HL-60 (cell line): ENCODE data around the gene CINP.
"Not testable (repeated sequence)": the region's sequence is repeated elsewhere in the genome, so short reads cannot be mapped to it uniquely, and the experiment has no call there.

Experiments used
- DNase-seq, 2 experiments: peaks; one replicate each; pipeline ENCODE4 v3.0.0-alpha.2; 2010 to 2020; ENCODE audit warnings: low read depth in 1 of 2, low spot score in 1 of 2
- H3K27ac ChIP-seq: fragments of 250-450 bp; sonication (Bioruptor Pico); replicated peaks from 2 replicates; pipeline ENCODE4 v1.5.1; 2020; ENCODE audit warnings: mild to moderate bottlenecking, moderate library complexity
- H3K27me3 ChIP-seq: fragments of 250-450 bp; sonication (Bioruptor Pico); 2 replicates; pipeline ENCODE4 v1.5.1; 2021; ENCODE audit warnings: mild to moderate bottlenecking, moderate library complexity; ENCODE audit not compliant: insufficient read depth, poor library complexity, severe bottlenecking
- H3K4me3 ChIP-seq: replicated peaks from 2 replicates; pipeline ENCODE4 v1.5.1; 2011; ENCODE audit warnings: mild to moderate bottlenecking, control low read depth, low read length; ENCODE audit not compliant: insufficient read depth
- CTCF ChIP-seq: IDR thresholded peaks from one replicate; pipeline ENCODE4 v1.5.1; 2011; ENCODE audit warnings: low read length, control low read depth, inconsistent platforms; ENCODE audit not compliant: insufficient read depth
- GABPA ChIP-seq: IDR thresholded peaks from 2 replicates; pipeline ENCODE4 v1.6.1; 2012; ENCODE audit warnings: low read depth
- POLR2AphosphoS5 ChIP-seq: IDR thresholded peaks from 2 replicates; pipeline ENCODE4 v1.6.1; 2012; ENCODE audit warnings: low read depth
- REST ChIP-seq: IDR thresholded peaks from 2 replicates; pipeline ENCODE4 v1.6.1; 2012; ENCODE audit warnings: low read depth; ENCODE audit not compliant: insufficient replicate concordance
- SPI1 ChIP-seq: IDR thresholded peaks from 2 replicates; pipeline ENCODE4 v1.6.1; 2012; ENCODE audit warnings: low read depth, mild to moderate bottlenecking, borderline replicate concordance

Gene CINP

GRCh38 chr14:102353126-102353619 is 9.5 kb downstream of the CINP start:
- H3K27ac ChIP-seq: peak overlapping the region; percentile 67
- H3K4me3 ChIP-seq: no peak overlapping the region
- DNase-seq: no peak
- TF ChIP-seq CTCF (no peak), SPI1 (no peak), REST (no peak), POLR2AphosphoS5 (no peak), GABPA (no peak)
- no peaks in the 10 kb centered on the region for H3K27me3 ChIP-seq

GRCh38 chr14:102352213-102352612 is 10.5 kb downstream of the CINP start:
- H3K27ac ChIP-seq: peak overlapping the region; percentile 67
- DNase-seq: peak; percentile 51 to 79
- H3K27me3 ChIP-seq: no peaks in the 10 kb centered on the region
- H3K4me3 ChIP-seq: no peak overlapping the region
- no peak for TF ChIP-seq SPI1
- no peak for TF ChIP-seq CTCF
- TF ChIP-seq REST: no peak
- no peak for TF ChIP-seq GABPA
- TF ChIP-seq POLR2AphosphoS5: no peak

- peak overlapping the region; percentile 67 for H3K27ac ChIP-seq
Observed at GRCh38 chr14:102351593-102351992, 11.1 kb downstream of the CINP start.

GRCh38 chr14:102351023-102351422 is 11.7 kb downstream of the CINP start:
- peak in 1 of 2 experiments; percentile 35 for DNase-seq
- TF ChIP-seq SPI1: peak; percentile 13; the same call in 1 of the 2 replicates
- TF ChIP-seq POLR2AphosphoS5: no peak
- TF ChIP-seq REST: no peak
- Histone ChIP-seq H3K4me3 (no peak overlapping the region), H3K27me3 (no peaks in the 10 kb centered on the region), H3K27ac (peak overlapping the region; percentile 67)

More at GRCh38 chr14:102351593-102351992, 11.1 kb downstream of the CINP start:
- DNase-seq: peak in 1 of 2 experiments; percentile 70
- not testable (repeated sequence) for H3K27me3 ChIP-seq, H3K4me3 ChIP-seq
